Activated B cell treated with CpG ODN at 0.5 μM for 24 hours (primary cell): Measurements from ENCODE around the gene CADPS2. TPM values are rescaled to one million over a fixed set of nuclear protein-coding genes. Genes with fewer than 3 reads are reported as not detected.

ENCODE experiments used
- ATAC-seq: fragments of 200-7000 bp; cut with Tn5 transposase; one replicate; pipeline ENCODE4 v1.10.0; 2021; ENCODE audit warnings: low read depth, mild to moderate bottlenecking, moderate library complexity
- CTCF ChIA-PET: fragments of 350-600 bp; sonication (Branson Sonifier 250); formaldehyde crosslinking; loops from one replicate; lab custom pipeline; 2021; ENCODE audit warnings: antibody characterized with exemption; lab: Charles Lee
- POLR2A ChIA-PET: fragments of 350-600 bp; sonication (Branson Sonifier 250); formaldehyde crosslinking; loops from one replicate; lab custom pipeline; 2021; ENCODE audit warnings: antibody characterized with exemption; lab: Charles Lee
- DNase-seq: peaks from one replicate; pipeline ENCODE4 v3.0.0; 2022
- H3K27ac Mint-ChIP-seq: one replicate; pipeline ENCODE4 v1.8.0; 2020; ENCODE audit warnings: mixed read lengths
- H3K27me3 Mint-ChIP-seq: one replicate; pipeline ENCODE4 v1.8.0; 2021; ENCODE audit warnings: mixed read lengths
- H3K36me3 Mint-ChIP-seq: one replicate; pipeline ENCODE4 v1.8.0; 2021; ENCODE audit warnings: low read depth, mixed read lengths
- H3K4me1 Mint-ChIP-seq: one replicate; pipeline ENCODE4 v1.8.0; 2021; ENCODE audit warnings: mixed read lengths
- H3K4me3 Mint-ChIP-seq: one replicate; pipeline ENCODE4 v1.8.0; 2020; ENCODE audit warnings: mild to moderate bottlenecking, mixed read lengths
- H3K9me3 Mint-ChIP-seq: one replicate; pipeline ENCODE4 v1.8.0; 2020; ENCODE audit warnings: mixed read lengths
- intact Hi-C: fragments of 100-400 bp; cut with micrococcal nuclease; formaldehyde crosslinking; loops from one replicate; pipeline ENCODE4 v1.15.1; 2024
- total RNA-seq: library from RNA; stranded (reverse); gene quantifications from 2 replicates; pipeline ENCODE4 v1.2.3, GENCODE V29; 2022
- TF ChIP-seq, protein P1 (sequence below): fragments of 200-600 bp; IDR thresholded peaks from one replicate; pipeline ENCODE4 v1.8.0; 2022; ENCODE audit warnings: antibody characterized with exemption, mild to moderate bottlenecking

The CADPS2 gene
- total RNA-seq, 1 donor from 2014 or later = not detected

DNA sequence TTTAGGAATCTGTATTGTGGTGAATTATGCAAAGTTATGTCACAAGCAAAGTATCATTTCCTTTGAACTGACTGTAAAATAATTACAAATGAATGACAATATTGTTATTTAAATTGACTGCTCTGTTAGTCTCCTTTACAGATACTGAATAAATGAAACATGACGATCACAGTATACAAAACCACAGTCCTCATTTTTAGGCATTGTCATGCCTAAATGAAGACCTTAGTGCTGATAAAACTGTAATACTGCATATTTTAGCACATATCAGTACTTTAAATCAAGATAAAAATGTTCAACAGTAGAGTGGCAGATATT is 542.0 kb downstream of the CADPS2 start:
- POLR2A ChIA-PET = no interaction called here
- peaks cover 2% of the 10 kb centered on the region for H3K27me3 Mint-ChIP-seq
- TF ChIP-seq, protein P1, sequence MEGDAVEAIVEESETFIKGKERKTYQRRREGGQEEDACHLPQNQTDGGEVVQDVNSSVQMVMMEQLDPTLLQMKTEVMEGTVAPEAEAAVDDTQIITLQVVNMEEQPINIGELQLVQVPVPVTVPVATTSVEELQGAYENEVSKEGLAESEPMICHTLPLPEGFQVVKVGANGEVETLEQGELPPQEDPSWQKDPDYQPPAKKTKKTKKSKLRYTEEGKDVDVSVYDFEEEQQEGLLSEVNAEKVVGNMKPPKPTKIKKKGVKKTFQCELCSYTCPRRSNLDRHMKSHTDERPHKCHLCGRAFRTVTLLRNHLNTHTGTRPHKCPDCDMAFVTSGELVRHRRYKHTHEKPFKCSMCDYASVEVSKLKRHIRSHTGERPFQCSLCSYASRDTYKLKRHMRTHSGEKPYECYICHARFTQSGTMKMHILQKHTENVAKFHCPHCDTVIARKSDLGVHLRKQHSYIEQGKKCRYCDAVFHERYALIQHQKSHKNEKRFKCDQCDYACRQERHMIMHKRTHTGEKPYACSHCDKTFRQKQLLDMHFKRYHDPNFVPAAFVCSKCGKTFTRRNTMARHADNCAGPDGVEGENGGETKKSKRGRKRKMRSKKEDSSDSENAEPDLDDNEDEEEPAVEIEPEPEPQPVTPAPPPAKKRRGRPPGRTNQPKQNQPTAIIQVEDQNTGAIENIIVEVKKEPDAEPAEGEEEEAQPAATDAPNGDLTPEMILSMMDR = no peak

DNA sequence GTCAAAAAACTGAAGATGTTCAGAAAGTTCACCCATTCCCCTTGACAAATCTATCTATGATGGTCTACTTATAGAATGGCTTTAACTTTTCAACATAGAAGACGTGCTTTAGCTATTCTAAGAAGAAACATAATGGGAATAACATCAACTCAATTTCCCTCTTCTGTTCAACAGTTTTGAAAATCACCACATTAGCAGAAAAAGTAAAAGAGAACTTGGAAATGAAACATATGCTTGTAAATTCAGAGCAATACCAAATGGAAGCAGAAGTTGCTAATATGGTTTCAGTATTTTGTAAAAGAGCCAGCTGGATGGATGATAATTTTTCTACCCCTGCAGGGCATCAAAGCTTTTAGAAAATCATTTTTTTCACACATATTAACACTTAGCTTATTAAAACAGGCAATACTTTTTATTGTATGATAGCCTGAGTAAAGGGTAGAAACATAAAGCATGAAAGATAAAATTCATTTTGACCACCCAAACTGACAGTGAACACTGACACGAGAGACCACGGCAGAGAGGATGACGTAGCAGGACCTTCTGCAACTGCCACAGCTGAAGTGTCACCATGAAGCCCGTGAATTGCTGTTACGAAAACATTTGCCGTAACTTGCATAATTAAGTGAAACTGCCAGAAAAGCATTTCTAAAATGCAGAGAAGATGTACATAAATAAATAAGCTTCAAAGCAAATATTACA is 542.5 kb downstream of the CADPS2 start:
- Mint-ChIP-seq H3K27me3 (peaks cover 2% of the 10 kb centered on the region), H3K9me3 (no peaks in the 10 kb centered on the region), H3K4me1 (no peaks in the 10 kb centered on the region), H3K27ac (no peak overlapping the region), H3K4me3 (no peak overlapping the region), H3K36me3 (no peaks in the 10 kb centered on the region)
- ChIA-PET POLR2A (no interaction called here), CTCF (no interaction called here)
- intact Hi-C loops = no loop called here
- TF ChIP-seq, protein P1 = no peak
- DNase-seq (no peak), ATAC-seq (no peak)

More for the DNA sequence above, 542.0 kb downstream of the CADPS2 start:
- no peak for DNase-seq
- no peaks in the 10 kb centered on the region for H3K9me3 Mint-ChIP-seq
- H3K4me3 Mint-ChIP-seq = no peak overlapping the region
- no peaks in the 10 kb centered on the region for H3K36me3 Mint-ChIP-seq
- ATAC-seq = no peak
- no peak overlapping the region for H3K27ac Mint-ChIP-seq
- intact Hi-C loops = no loop called here
- CTCF ChIA-PET = no interaction called here
- H3K4me1 Mint-ChIP-seq = no peaks in the 10 kb centered on the region

DNA sequence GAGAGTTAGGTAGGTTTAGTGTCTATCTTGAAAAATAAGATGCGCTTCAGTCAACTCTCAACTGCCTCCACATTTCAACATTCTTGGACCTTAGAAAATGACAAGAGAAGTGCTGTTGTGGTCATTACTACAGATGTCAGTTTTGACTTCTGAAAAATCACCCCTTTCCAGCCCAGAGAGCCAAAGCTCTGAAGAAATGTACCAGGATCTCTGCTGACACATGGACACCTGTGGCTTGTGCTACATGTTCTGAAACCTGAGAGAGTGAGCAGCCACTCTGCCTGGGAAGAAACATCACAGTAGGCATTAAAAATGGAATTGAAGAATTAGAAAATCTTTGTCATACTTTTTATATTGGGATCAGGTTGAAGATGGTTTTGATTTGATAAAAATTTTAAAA is 545.8 kb downstream of the CADPS2 start:
- Mint-ChIP-seq H3K9me3 (no peaks in the 10 kb centered on the region), H3K36me3 (no peaks in the 10 kb centered on the region), H3K4me3 (no peak overlapping the region), H3K27ac (no peak overlapping the region), H3K27me3 (peaks cover 2% of the 10 kb centered on the region), H3K4me1 (no peaks in the 10 kb centered on the region)
- POLR2A ChIA-PET = no interaction called here
- TF ChIP-seq, protein P1 = no peak
- ATAC-seq (no peak), DNase-seq (no peak)
- CTCF ChIA-PET = no interaction called here
- intact Hi-C loops = no loop called here

DNA sequence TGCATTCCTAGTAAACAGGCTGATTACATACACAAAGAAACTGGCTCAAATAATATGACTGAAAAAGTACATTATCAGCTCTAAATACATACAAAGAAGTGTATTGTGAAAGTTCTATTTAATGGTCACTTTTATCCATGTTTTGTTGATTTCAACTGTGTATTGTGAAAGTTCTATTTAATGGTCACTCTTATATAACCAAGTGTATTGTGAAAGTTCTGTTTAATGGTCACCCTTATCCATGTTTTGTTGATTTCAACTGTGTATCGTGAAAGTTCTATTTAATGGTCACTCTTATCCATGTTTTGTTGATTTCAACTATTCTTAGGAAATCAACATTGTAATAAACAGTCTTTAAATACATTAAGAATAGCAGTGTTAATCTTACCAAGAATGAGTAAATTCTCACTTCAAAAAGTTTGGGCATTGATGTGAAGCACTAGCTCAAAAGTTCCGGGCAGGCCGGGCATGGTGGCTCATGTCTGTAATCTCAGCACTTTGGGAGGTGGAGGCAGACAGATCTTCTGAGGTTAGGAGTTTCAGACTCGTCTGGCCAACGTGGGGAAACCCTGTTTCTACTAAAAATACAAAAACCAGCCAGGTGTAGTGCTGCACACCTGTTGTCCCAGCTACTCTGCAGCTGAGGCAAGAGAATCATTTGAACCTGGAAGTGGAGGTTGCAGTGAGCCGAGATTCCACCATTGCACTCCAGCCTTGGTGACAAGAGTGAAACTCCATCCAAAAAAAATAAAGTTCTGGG is 546.9 kb downstream of the CADPS2 start:
- Mint-ChIP-seq H3K4me1 (no peaks in the 10 kb centered on the region), H3K36me3 (no peaks in the 10 kb centered on the region), H3K27me3 (peaks cover 2% of the 10 kb centered on the region), H3K27ac (no peak overlapping the region), H3K4me3 (no peak overlapping the region), H3K9me3 (no peaks in the 10 kb centered on the region)
- DNase-seq (no peak), ATAC-seq (no peak)
- TF ChIP-seq, protein P1 = no peak
- intact Hi-C loops = no loop called here
- ChIA-PET CTCF (no interaction called here), POLR2A (no interaction called here)

DNA sequence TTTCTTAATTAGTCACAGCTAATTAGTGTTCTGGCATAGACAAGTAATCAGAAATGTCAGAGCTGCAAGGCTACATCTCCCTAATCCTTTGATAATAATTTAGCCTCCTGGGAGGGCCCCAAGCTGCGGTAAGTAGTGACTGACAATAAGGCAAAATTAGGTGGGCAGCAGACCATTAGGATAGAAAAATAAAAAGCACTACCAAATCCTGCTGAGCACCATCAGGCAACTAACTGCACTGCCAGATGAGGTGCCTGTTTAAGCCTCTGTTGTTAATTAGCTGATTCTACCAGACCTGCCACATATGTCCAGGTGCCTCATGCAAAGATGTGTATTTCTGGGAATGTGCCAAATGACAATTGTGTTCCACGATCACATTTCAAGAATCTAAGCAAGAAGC is 549.2 kb downstream of the CADPS2 start:
- no peaks in the 10 kb centered on the region for H3K4me1 Mint-ChIP-seq
- ChIA-PET POLR2A (no interaction called here), CTCF (no interaction called here)
- intact Hi-C loops = no loop called here
- no peak overlapping the region for H3K27ac Mint-ChIP-seq
- no peak overlapping the region for H3K4me3 Mint-ChIP-seq
- H3K36me3 Mint-ChIP-seq = no peaks in the 10 kb centered on the region
- no peak for ATAC-seq
- no peaks in the 10 kb centered on the region for H3K9me3 Mint-ChIP-seq
- TF ChIP-seq, protein P1 = no peak
- peaks cover 4% of the 10 kb centered on the region for H3K27me3 Mint-ChIP-seq
- DNase-seq = no peak
